Left lung (tissue), 10 donors: ENCODE measurements around the gene SYT1. TPM values are rescaled to one million over a fixed set of nuclear protein-coding genes. Genes with fewer than 3 reads are reported as not detected.

ENCODE experiments used
- ATAC-seq: fragments of 200-7000 bp; cut with Tn5 transposase; one replicate; pipeline ENCODE4 v1.9.1; 2020; ENCODE audit warnings: moderate library complexity
- DNase-seq, 4 donors: peaks; one replicate each; pipeline ENCODE4 v3.0.0-alpha.2; 2013 to 2020
- H3K27ac ChIP-seq, 2 donors: fragments of 200-600 bp; sonication (generic) in 1 of 2; one replicate each; pipeline versions ENCODE4 v1.5.0 to v1.8.0; 2020 to 2021
- H3K27me3 ChIP-seq, 2 donors: fragments of 200-600 bp; sonication (generic) in 1 of 2; one replicate each; pipeline versions ENCODE4 v1.5.0 to v1.8.0; 2020 to 2021
- H3K36me3 ChIP-seq, 2 donors: fragments of 200-600 bp; sonication (generic) in 1 of 2; one replicate each; pipeline versions ENCODE4 v1.5.0 to v1.8.0; 2020 to 2021
- H3K4me1 ChIP-seq, 2 donors: fragments of 200-600 bp; one replicate each; pipeline ENCODE4 v1.8.0; 2021
- H3K4me3 ChIP-seq, 2 donors: fragments of 200-600 bp; sonication (generic) in 1 of 2; one replicate each; pipeline versions ENCODE4 v1.5.0 to v1.8.0; 2020 to 2021; ENCODE audit warnings: mild to moderate bottlenecking in 1 of 2
- H3K9me3 ChIP-seq, 2 donors: fragments of 200-600 bp; sonication (generic) in 1 of 2; one replicate each; pipeline versions ENCODE4 v1.5.0 to v1.8.0; 2020 to 2021
- CTCF ChIP-seq, 2 donors: fragments of 200-600 bp; sonication (generic) in 1 of 2; IDR thresholded peaks; one replicate each; pipeline versions ENCODE4 v1.5.0 to v1.8.0; 2021; ENCODE audit warnings: antibody characterized with exemption in 2 of 2
- intact Hi-C, 2 donors: fragments of 100-400 bp; cut with DNase I; formaldehyde crosslinking; loops; one replicate each; pipeline versions ENCODE4 v1.11.2 to v1.14.2; 2022
- polyA plus RNA-seq, 6 donors: library from polyadenylated mRNA; unstranded; fragments of 120-200 nt; gene quantifications; one replicate each; pipeline ENCODE4 v1.2.1, GENCODE V29; 2013; ENCODE audit not compliant: insufficient read length in 6 of 6
- total RNA-seq, 2 donors: library from RNA; stranded (reverse); fragmentation: NEBNext Ultra II Directional; extraction: Animal tissue kit (Norgen Biotek cat#: 25700); gene quantifications; one replicate each; pipeline ENCODE4 v1.2.1, GENCODE V29; 2021
- donor health status: DM: no; HTN: yes; CAD: no.
- donor health status: DM: no; HTN: no; CAD: no.

The SYT1 gene
- total and polyA plus RNA-seq, 8 donors = 1.5 to 6.9 (median 4.8) TPM

- Histone ChIP-seq H3K27me3 (no peaks in the 10 kb centered on the region), H3K9me3 (peaks cover 0 to 9% of the 10 kb centered on the region in 2 donors), H3K27ac (no peak overlapping the region), H3K4me3 (no peak overlapping the region), H3K36me3 (no peaks in the 10 kb centered on the region), H3K4me1 (no peaks in the 10 kb centered on the region)
- intact Hi-C loops = no loop called here
- DNase-seq (no peak), ATAC-seq (no peak)
- TF ChIP-seq CTCF (IDR thresholded peaks at IDR 0.05) = no peak
These were observed 88.0 kb downstream of the SYT1 start for GRCh38 chr12:78952552-78952929.

- no peak overlapping the region for H3K27ac ChIP-seq
- H3K4me3 ChIP-seq = no peak overlapping the region
- no peak for DNase-seq
- H3K27me3 ChIP-seq = no peaks in the 10 kb centered on the region
- no peaks in the 10 kb centered on the region for H3K36me3 ChIP-seq
- H3K9me3 ChIP-seq = no peaks in the 10 kb centered on the region
- TF ChIP-seq CTCF (IDR thresholded peaks at IDR 0.05) = no peak
- ATAC-seq = no peak
- H3K4me1 ChIP-seq = no peaks in the 10 kb centered on the region
- intact Hi-C loops = no loop called here
These were observed 94.4 kb downstream of the SYT1 start for GRCh38 chr12:78958941-78959340.

- Histone ChIP-seq H3K27me3 (no peaks in the 10 kb centered on the region), H3K27ac (no peak overlapping the region), H3K36me3 (no peaks in the 10 kb centered on the region), H3K9me3 (no peaks in the 10 kb centered on the region), H3K4me3 (no peak overlapping the region), H3K4me1 (no peaks in the 10 kb centered on the region)
- DNase-seq (no peak), ATAC-seq (no peak)
- intact Hi-C loops = no loop called here
- TF ChIP-seq CTCF (IDR thresholded peaks at IDR 0.05) = no peak
These were observed 95.0 kb downstream of the SYT1 start for GRCh38 chr12:78959556-78959955.

GRCh38 chr12:78961171-78961570 lies 96.6 kb downstream of the SYT1 start:
- no peak overlapping the region for H3K4me3 ChIP-seq
- H3K9me3 ChIP-seq = no peaks in the 10 kb centered on the region
- DNase-seq (no peak), ATAC-seq (no peak)
- H3K27me3 ChIP-seq = no peaks in the 10 kb centered on the region
- intact Hi-C loops = no loop called here
- no peak for TF ChIP-seq CTCF (IDR thresholded peaks at IDR 0.05)
- H3K27ac ChIP-seq = no peak overlapping the region
- no peaks in the 10 kb centered on the region for H3K36me3 ChIP-seq
- H3K4me1 ChIP-seq = no peaks in the 10 kb centered on the region

GRCh38 chr12:78963439-78964227 lies 99.1 kb downstream of the SYT1 start:
- ATAC-seq (no peak), DNase-seq (no peak)
- no peak for TF ChIP-seq CTCF (IDR thresholded peaks at IDR 0.05)
- H3K4me3 ChIP-seq = no peak overlapping the region
- no peak overlapping the region for H3K27ac ChIP-seq
- intact Hi-C loops = no loop called here
- H3K9me3 ChIP-seq = no peaks in the 10 kb centered on the region
- no peaks in the 10 kb centered on the region for H3K27me3 ChIP-seq
- no peaks in the 10 kb centered on the region for H3K4me1 ChIP-seq
- no peaks in the 10 kb centered on the region for H3K36me3 ChIP-seq
